Osteocyte (in vitro differentiated cells): ENCODE data around the gene DERL3. TPM values are rescaled to one million over a fixed set of nuclear protein-coding genes. Genes with fewer than 3 reads are reported as not detected.

Experiments
- DNase-seq: peaks from one replicate; pipeline ENCODE4 v3.0.0; 2021; ENCODE audit warnings: mixed read lengths; ENCODE audit not compliant: unreplicated experiment; ENCODE audit errors: extremely low spot score
- H3K27ac Mint-ChIP-seq: one replicate; pipeline ENCODE4 v1.8.0; 2021; ENCODE audit warnings: mild to moderate bottlenecking, mixed read lengths; ENCODE audit not compliant: unreplicated experiment
- H3K27me3 Mint-ChIP-seq: one replicate; pipeline ENCODE4 v1.8.0; 2021; ENCODE audit warnings: mixed read lengths; ENCODE audit not compliant: unreplicated experiment
- H3K36me3 Mint-ChIP-seq: one replicate; pipeline ENCODE4 v1.8.0; 2021; ENCODE audit warnings: mixed read lengths; ENCODE audit not compliant: unreplicated experiment
- H3K4me1 Mint-ChIP-seq: one replicate; pipeline ENCODE4 v1.8.0; 2021; ENCODE audit warnings: mixed read lengths; ENCODE audit not compliant: unreplicated experiment
- H3K4me3 Mint-ChIP-seq: one replicate; pipeline ENCODE4 v1.8.0; 2021; ENCODE audit warnings: mild to moderate bottlenecking, moderate library complexity, mixed read lengths; ENCODE audit not compliant: unreplicated experiment
- H3K9me3 Mint-ChIP-seq: one replicate; pipeline ENCODE4 v1.8.0; 2021; ENCODE audit warnings: mixed read lengths; ENCODE audit not compliant: unreplicated experiment
- total RNA-seq: library from RNA; stranded (reverse); gene quantifications from 2 replicates; pipeline ENCODE4 v1.2.1, GENCODE V29; 2021
- TF ChIP-seq, protein P1 (sequence below): fragments of 200-600 bp; sonication (generic); IDR thresholded peaks from 2 replicates; pipeline ENCODE4 v1.5.0; 2021; ENCODE audit warnings: antibody characterized with exemption, mild to moderate bottlenecking, moderate library complexity

Gene DERL3
- total RNA-seq, 1 donor from 2014 or later = 0.56 TPM

DNA sequence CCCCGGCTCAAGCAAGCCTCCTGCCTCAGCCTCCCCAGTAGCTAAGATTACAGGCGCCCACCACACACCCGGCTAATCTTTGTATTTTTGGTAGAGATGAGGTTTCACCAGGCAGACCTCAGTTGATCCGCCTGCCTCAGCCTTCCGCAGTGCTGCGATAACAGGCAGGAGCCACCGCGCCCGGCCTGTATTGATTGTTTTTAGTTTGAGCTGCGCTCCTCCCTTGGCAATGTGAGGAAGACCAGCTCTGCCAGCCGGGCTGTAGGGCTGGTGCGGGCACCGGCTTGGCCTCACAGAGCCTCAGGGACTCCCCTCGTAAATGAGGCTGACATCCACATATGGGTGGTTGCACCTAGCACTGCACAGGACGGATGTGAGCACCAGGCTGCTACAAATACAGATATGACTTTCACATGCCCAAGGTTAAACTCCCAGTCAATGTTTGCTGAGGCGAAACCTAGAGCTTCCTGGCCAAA lies 11.4 kb upstream of the DERL3 start:
- Mint-ChIP-seq H3K4me1 (peaks cover 11% of the 10 kb centered on the region), H3K27ac (no peak overlapping the region), H3K4me3 (no peak overlapping the region), H3K36me3 (no peaks in the 10 kb centered on the region), H3K9me3 (no peaks in the 10 kb centered on the region), H3K27me3 (no peaks in the 10 kb centered on the region)
- TF ChIP-seq, protein P1, sequence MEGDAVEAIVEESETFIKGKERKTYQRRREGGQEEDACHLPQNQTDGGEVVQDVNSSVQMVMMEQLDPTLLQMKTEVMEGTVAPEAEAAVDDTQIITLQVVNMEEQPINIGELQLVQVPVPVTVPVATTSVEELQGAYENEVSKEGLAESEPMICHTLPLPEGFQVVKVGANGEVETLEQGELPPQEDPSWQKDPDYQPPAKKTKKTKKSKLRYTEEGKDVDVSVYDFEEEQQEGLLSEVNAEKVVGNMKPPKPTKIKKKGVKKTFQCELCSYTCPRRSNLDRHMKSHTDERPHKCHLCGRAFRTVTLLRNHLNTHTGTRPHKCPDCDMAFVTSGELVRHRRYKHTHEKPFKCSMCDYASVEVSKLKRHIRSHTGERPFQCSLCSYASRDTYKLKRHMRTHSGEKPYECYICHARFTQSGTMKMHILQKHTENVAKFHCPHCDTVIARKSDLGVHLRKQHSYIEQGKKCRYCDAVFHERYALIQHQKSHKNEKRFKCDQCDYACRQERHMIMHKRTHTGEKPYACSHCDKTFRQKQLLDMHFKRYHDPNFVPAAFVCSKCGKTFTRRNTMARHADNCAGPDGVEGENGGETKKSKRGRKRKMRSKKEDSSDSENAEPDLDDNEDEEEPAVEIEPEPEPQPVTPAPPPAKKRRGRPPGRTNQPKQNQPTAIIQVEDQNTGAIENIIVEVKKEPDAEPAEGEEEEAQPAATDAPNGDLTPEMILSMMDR = no peak
- DNase-seq = no peak

DNA sequence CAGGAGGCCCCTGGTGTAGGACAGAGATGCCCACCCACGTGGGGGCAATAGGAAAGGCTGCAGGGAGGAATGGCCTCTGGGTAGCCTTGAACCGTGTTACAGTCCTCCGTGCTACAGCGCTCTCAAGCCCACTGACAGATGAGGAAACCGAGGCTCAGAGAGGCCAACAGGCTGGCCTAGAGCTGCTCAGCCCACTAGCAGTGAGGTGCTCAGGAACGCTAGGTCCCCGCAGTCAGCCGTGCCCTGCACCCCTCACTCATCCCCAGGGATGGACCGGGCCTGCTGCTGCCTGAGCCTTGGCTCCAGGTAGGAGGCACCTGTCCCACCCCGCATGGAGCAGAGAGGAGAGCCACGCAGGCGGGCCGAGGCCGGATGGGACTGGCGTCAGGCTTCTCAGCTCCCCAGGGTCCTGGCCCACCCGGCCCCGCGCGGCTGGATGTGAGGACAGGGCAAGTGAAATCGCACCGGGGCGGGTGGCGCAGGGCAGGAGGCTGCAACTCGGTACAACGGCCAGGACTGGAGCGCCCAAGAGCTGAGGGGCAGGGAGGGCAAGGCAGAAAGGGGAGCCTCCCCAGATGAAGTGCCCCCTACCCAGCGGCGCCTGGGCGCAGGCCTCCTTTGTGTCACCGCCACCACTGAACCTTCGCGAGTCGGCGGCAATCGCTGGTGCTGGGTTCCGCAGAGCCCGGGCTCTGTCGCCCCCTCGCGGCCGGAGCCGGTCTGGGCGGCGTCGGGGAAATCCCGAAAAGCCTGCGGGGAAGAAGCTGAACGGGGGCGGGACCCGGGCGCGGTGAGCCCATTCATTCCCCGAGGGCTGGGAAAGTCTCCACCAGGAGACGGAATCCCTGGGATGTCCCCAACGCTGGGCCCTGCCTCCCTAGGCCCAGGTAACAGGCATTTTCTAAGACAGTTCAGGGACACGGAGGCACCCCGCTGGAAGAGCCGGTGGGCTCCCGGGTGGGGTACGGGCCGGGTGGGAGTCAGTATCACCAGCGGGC lies 10.5 kb upstream of the DERL3 start:
- H3K4me3 Mint-ChIP-seq = no peak overlapping the region
- no peak overlapping the region for H3K27ac Mint-ChIP-seq
- H3K4me1 Mint-ChIP-seq = peaks cover 16% of the 10 kb centered on the region
- no peaks in the 10 kb centered on the region for H3K36me3 Mint-ChIP-seq
- H3K27me3 Mint-ChIP-seq = no peaks in the 10 kb centered on the region
- H3K9me3 Mint-ChIP-seq = no peaks in the 10 kb centered on the region
- DNase-seq = peak; percentile 96
- TF ChIP-seq, protein P1 = peak; percentile 99

DNA sequence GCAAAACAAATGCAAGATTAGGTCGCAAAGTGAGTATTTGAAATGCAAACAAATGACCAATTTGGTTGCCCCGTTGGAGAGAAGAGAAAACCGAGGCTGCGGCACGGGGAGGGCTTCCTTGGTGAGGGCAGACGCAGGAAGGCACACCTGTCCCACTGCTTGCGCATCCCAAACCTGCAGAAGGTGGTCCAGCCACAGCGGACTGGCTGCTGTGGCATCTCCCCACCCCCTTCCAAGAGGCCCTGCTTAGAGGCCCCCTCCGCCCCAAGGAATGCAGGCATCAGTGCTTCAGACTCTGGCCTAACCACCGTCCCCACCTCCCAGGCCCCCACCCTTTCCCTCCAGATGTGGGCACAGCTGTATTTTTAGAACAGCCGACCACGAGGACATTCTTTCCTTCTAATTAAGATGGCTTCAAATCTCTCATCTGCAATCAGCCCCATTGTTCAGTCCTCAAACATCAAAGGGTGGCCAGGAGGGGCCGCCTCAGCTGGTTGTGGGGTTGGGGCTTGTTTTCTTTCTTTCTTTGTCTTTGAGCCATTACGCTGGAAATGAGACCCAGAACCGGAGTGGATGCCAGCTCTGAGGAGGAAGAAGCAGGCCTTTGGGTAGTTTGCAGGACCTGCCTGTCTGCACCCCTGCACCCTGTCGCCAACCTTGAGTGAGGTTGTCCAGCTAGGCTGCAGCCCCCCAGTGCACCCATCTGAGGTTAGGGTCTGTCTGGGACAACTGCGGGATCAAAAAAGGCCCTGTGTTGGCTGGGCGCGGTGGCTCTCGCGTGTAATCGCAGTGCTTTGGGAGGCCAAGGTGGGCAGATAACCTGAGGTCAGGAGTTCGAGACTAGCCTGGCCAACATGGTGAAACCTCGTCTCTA lies 9.4 kb upstream of the DERL3 start:
- Mint-ChIP-seq H3K27ac (no peak overlapping the region), H3K27me3 (no peaks in the 10 kb centered on the region), H3K4me3 (no peak overlapping the region), H3K9me3 (no peaks in the 10 kb centered on the region), H3K4me1 (peaks cover 17% of the 10 kb centered on the region), H3K36me3 (no peaks in the 10 kb centered on the region)
- no peak for DNase-seq
- TF ChIP-seq, protein P1 = no peak

DNA sequence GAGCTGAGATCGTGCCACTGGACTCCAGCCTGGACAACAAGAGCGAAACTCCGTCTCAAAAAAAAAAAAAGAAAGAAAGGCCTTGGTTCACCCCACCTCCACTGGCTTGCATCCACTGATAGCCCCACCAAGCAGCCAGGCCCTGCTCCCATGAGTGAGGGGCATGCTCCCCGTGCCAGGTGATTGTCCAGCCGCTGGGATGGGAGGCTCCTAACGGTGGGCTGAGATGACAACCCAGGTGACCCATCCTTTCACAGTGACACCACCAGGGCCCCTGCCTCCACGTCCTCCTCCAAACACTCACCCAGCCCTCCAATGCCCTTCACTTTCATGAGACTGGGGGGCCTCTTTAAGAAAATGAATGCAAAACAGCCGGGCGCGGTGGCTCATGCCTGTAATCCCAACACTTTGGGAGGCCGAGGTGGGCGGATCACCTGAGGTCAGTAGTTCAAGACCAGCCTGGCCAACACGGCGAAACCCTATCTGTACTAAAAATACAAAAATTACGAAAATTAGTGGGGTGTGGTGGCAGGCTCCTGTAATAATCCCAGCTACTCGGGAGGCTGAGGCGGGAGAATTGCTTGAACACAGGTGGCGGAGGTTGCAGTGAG lies 8.6 kb upstream of the DERL3 start:
- Mint-ChIP-seq H3K27me3 (no peaks in the 10 kb centered on the region), H3K9me3 (no peaks in the 10 kb centered on the region), H3K4me1 (peaks cover 17% of the 10 kb centered on the region), H3K27ac (no peak overlapping the region), H3K36me3 (no peaks in the 10 kb centered on the region), H3K4me3 (no peak overlapping the region)
- TF ChIP-seq, protein P1 = no peak
- no peak for DNase-seq
